ENCODE data around the gene SH3RF3. TPM values are rescaled to one million over a fixed set of nuclear protein-coding genes. Genes with fewer than 3 reads are reported as not detected.

Gene SH3RF3
- total RNA-seq, 1 experiment from 2014 or later, result 4.9 TPM

DNA sequence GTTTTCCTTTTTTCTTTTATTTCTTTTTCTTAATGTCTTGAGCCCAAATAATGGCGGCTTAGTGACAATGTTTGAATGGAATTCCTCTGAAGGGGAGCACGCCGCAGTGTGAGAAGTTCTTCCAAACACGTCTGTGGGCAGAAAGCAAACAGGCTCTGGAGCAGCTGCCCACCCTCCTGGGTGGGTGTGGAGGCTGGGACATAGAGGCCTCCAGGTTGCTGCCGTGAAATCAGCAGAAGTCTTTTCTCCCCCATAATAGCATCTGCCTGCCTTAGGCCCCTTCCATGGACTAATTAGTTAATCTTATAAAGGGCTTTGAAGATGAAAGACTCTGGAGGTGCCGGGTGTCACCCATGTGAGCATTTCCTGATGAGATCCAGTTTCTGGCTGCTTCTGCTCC, 213.9 kb downstream of the SH3RF3 start:
- no peaks in the 10 kb centered on the region for H3K9me3 ChIP-seq (ENCODE audit: control insufficient read depth, insufficient read depth, low read depth, low read length)
- H3K27ac ChIP-seq (ENCODE audit: low read length), result no peak overlapping the region
- no peak overlapping the region for H3K4me3 ChIP-seq (ENCODE audit: low read depth in 2 of 2, low read length in 2 of 2)
- H3K36me3 ChIP-seq (ENCODE audit: control insufficient read depth, insufficient read depth, low read length), result no peaks in the 10 kb centered on the region
- intact Hi-C loops (cut with micrococcal nuclease; ENCODE audit: unreplicated experiment) (no loop called here), in situ Hi-C loops (cut with HindIII; ENCODE audit: low pct_unique_long_range_greater_than_20kb, low sequenced_read_pairs) (no loop called here)
- BruUV-seq (replicated peaks), result no TSS peak
- ChIA-PET CTCF (no interaction called here), POLR2A (no interaction called here)
- TF ChIP-seq SIN3A (IDR thresholded peaks at IDR 0.05; ENCODE audit: borderline replicate concordance, insufficient read depth, low read depth, low read length), result no peak
- no peak for TF ChIP-seq TCF7L2 (IDR thresholded peaks at IDR 0.05; ENCODE audit: low read depth, low read length)
- TF ChIP-seq, protein P1, sequence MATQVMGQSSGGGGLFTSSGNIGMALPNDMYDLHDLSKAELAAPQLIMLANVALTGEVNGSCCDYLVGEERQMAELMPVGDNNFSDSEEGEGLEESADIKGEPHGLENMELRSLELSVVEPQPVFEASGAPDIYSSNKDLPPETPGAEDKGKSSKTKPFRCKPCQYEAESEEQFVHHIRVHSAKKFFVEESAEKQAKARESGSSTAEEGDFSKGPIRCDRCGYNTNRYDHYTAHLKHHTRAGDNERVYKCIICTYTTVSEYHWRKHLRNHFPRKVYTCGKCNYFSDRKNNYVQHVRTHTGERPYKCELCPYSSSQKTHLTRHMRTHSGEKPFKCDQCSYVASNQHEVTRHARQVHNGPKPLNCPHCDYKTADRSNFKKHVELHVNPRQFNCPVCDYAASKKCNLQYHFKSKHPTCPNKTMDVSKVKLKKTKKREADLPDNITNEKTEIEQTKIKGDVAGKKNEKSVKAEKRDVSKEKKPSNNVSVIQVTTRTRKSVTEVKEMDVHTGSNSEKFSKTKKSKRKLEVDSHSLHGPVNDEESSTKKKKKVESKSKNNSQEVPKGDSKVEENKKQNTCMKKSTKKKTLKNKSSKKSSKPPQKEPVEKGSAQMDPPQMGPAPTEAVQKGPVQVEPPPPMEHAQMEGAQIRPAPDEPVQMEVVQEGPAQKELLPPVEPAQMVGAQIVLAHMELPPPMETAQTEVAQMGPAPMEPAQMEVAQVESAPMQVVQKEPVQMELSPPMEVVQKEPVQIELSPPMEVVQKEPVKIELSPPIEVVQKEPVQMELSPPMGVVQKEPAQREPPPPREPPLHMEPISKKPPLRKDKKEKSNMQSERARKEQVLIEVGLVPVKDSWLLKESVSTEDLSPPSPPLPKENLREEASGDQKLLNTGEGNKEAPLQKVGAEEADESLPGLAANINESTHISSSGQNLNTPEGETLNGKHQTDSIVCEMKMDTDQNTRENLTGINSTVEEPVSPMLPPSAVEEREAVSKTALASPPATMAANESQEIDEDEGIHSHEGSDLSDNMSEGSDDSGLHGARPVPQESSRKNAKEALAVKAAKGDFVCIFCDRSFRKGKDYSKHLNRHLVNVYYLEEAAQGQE (IDR thresholded peaks at IDR 0.05; ENCODE audit: insufficient read depth in 1 of 2, low read depth in 2 of 2, low read length in 1 of 2), result no peak
- H3K4me1 ChIP-seq (ENCODE audit: control insufficient read depth, insufficient read depth, low read length), result no peaks in the 10 kb centered on the region
- no peaks in the 10 kb centered on the region for H3K27me3 ChIP-seq (ENCODE audit: control insufficient read depth, insufficient read depth, low read length)
- DNase-seq (ENCODE audit: low read depth, low spot score), result no peak
- no peak for ATAC-seq

- DNase-seq (ENCODE audit: low read depth, low spot score) (no peak), ATAC-seq (no peak)
- no peak overlapping the region for H3K4me3 ChIP-seq (ENCODE audit: low read depth in 2 of 2, low read length in 2 of 2)
- H3K27me3 ChIP-seq (ENCODE audit: control insufficient read depth, insufficient read depth, low read length), result no peaks in the 10 kb centered on the region
- BruUV-seq (replicated peaks), result no TSS peak
- in situ Hi-C loops (cut with HindIII; ENCODE audit: low pct_unique_long_range_greater_than_20kb, low sequenced_read_pairs), result no loop called here
- ChIA-PET POLR2A (no interaction called here), CTCF (interaction anchor here (1.1 kb wide), 1 partner anchor 167 kb away, joined by 3 read pairs; no protein-coding TSS in a partner anchor)
- TF ChIP-seq, protein P1 (IDR thresholded peaks at IDR 0.05; ENCODE audit: insufficient read depth in 1 of 2, low read depth in 2 of 2, low read length in 1 of 2), result no peak
- TF ChIP-seq TCF7L2 (IDR thresholded peaks at IDR 0.05; ENCODE audit: low read depth, low read length) (no peak), CTCF (IDR thresholded peaks at IDR 0.05) (no peak), SIN3A (IDR thresholded peaks at IDR 0.05; ENCODE audit: borderline replicate concordance, insufficient read depth, low read depth, low read length) (no peak)
- no peaks in the 10 kb centered on the region for H3K4me1 ChIP-seq (ENCODE audit: control insufficient read depth, insufficient read depth, low read length)
- H3K27ac ChIP-seq (ENCODE audit: low read length), result no peak overlapping the region
- intact Hi-C loops (cut with micrococcal nuclease; ENCODE audit: unreplicated experiment), result no loop called here
- H3K9me3 ChIP-seq (ENCODE audit: control insufficient read depth, insufficient read depth, low read depth, low read length), result no peaks in the 10 kb centered on the region
- no peaks in the 10 kb centered on the region for H3K36me3 ChIP-seq (ENCODE audit: control insufficient read depth, insufficient read depth, low read length)
These were observed 214.5 kb downstream of the SH3RF3 start for GRCh38 chr2:109343460-109343859.

Measured in Panc1 (cell line).